OCI-LY1 (cell line): ENCODE data around the gene ADORA2A.

ENCODE experiments used
- EZH2 ChIP-seq: fragments of 200-600 bp; sonication (generic), shearing (Covaris generic); IDR thresholded peaks from 2 replicates; pipeline ENCODE4 v1.8.0; 2017; ENCODE audit warnings: borderline replicate concordance, mixed run types, mild to moderate bottlenecking, antibody characterized with exemption, low read length, moderate library complexity, mixed read lengths
- TF ChIP-seq, protein P1 (sequence below): fragments of 200-600 bp; sonication (generic), shearing (Covaris generic); IDR thresholded peaks from 2 replicates; pipeline ENCODE4 v1.5.1; 2017; ENCODE audit warnings: mild to moderate bottlenecking, antibody characterized with exemption, low read length, moderate library complexity, mixed read lengths

DNA sequence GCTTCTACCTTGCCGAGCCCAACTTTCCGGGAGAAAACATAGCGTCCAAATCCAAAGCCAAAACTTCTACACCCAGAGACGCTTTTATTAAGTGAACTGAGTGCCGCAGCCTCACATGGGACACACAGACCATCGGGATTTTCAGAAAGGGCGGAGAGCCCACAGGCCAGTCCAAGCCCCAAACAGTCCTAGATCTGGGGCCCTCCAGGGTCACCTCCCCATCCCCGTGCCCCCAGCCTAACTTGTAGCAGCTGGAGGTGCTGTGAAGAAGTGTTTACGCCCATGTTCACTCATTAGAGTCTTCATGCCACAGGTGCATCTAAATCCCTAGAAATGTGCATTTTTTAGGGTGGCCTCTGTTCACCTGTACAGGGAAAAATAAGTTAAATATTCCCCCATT, 14.1 kb upstream of the ADORA2A start:
- TF ChIP-seq, protein P1, sequence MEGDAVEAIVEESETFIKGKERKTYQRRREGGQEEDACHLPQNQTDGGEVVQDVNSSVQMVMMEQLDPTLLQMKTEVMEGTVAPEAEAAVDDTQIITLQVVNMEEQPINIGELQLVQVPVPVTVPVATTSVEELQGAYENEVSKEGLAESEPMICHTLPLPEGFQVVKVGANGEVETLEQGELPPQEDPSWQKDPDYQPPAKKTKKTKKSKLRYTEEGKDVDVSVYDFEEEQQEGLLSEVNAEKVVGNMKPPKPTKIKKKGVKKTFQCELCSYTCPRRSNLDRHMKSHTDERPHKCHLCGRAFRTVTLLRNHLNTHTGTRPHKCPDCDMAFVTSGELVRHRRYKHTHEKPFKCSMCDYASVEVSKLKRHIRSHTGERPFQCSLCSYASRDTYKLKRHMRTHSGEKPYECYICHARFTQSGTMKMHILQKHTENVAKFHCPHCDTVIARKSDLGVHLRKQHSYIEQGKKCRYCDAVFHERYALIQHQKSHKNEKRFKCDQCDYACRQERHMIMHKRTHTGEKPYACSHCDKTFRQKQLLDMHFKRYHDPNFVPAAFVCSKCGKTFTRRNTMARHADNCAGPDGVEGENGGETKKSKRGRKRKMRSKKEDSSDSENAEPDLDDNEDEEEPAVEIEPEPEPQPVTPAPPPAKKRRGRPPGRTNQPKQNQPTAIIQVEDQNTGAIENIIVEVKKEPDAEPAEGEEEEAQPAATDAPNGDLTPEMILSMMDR, result no peak
- TF ChIP-seq EZH2, result no peak
